Chondrocyte (in vitro differentiated cells): Measurements from ENCODE around the gene MAGEA1. TPM values are rescaled to one million over a fixed set of nuclear protein-coding genes. Genes with fewer than 3 reads are reported as not detected.
"Not testable (repeated sequence)": the region's sequence is repeated elsewhere in the genome, so short reads cannot be mapped to it uniquely, and the experiment has no call there.

Experiments used
- DNase-seq: peaks from one replicate; pipeline ENCODE4 v3.0.0; 2021; ENCODE audit warnings: mixed read lengths, low spot score
- H3K27ac Mint-ChIP-seq: one replicate; pipeline ENCODE4 v1.8.0; 2021; ENCODE audit warnings: mild to moderate bottlenecking, moderate library complexity, mixed read lengths; ENCODE audit not compliant: unreplicated experiment
- H3K27me3 Mint-ChIP-seq: 2 replicates; pipeline ENCODE4 v1.8.0; 2021; ENCODE audit warnings: low read depth, mixed read lengths
- H3K36me3 Mint-ChIP-seq: 2 replicates; pipeline ENCODE4 v1.8.0; 2021; ENCODE audit warnings: low read depth, mixed read lengths
- H3K4me1 Mint-ChIP-seq: 2 replicates; pipeline ENCODE4 v1.8.0; 2021; ENCODE audit warnings: low read depth, mild to moderate bottlenecking, mixed read lengths
- H3K4me3 Mint-ChIP-seq: one replicate; pipeline ENCODE4 v1.8.0; 2021; ENCODE audit warnings: mild to moderate bottlenecking, moderate library complexity, mixed read lengths; ENCODE audit not compliant: unreplicated experiment
- H3K9me3 Mint-ChIP-seq: 2 replicates; pipeline ENCODE4 v1.8.0; 2021; ENCODE audit warnings: low read depth, mixed read lengths
- CTCF ChIP-seq: fragments of 200-600 bp; sonication (generic); IDR thresholded peaks from 2 replicates; pipeline ENCODE4 v1.5.0; 2021; ENCODE audit warnings: antibody characterized with exemption, mild to moderate bottlenecking, moderate library complexity
- total RNA-seq: library from RNA; stranded (reverse); gene quantifications from 3 replicates; pipeline ENCODE4 v1.2.1, GENCODE V29; 2021

MAGEA1 gene
- total RNA-seq, 1 donor from 2014 or later, result not detected

- no peaks in the 10 kb centered on the region for H3K4me1 Mint-ChIP-seq
- TF ChIP-seq CTCF, result no peak
- H3K27ac Mint-ChIP-seq, result no peak overlapping the region
- peaks cover 1% of the 10 kb centered on the region for H3K36me3 Mint-ChIP-seq
- DNase-seq, result no peak
- no peak overlapping the region for H3K4me3 Mint-ChIP-seq
- peaks cover 10% of the 10 kb centered on the region for H3K9me3 Mint-ChIP-seq
- H3K27me3 Mint-ChIP-seq, result peaks cover 5% of the 10 kb centered on the region
These were observed 17.1 kb upstream of the MAGEA1 start for GRCh38 chrX:153161952-153162351.

DNA sequence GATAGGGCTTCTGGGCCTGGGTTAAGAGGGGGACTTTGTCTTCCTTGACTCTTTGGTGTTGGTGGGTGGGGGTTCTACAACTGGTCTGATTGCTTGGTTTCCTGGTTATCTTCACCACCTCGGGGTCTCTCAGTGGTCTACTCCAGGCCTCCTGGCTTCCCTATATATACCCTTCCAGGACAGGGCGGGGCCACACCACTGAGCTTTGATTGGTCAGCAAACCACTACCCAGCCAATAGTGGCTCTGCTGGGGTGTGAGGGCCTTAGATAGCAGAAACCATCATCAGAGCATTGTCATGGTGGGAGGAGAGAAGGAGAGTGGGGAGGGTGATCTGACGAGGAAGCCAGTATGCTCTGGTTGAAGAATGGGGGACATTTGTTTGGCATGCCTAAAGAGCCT, 14.4 kb upstream of the MAGEA1 start:
- Mint-ChIP-seq H3K36me3 (peaks cover 1% of the 10 kb centered on the region), H3K4me3 (no peak overlapping the region), H3K4me1 (no peaks in the 10 kb centered on the region), H3K27ac (no peak overlapping the region), H3K9me3 (peaks cover 16% of the 10 kb centered on the region), H3K27me3 (peaks cover 5% of the 10 kb centered on the region)
- no peak for DNase-seq
- no peak for TF ChIP-seq CTCF

DNA sequence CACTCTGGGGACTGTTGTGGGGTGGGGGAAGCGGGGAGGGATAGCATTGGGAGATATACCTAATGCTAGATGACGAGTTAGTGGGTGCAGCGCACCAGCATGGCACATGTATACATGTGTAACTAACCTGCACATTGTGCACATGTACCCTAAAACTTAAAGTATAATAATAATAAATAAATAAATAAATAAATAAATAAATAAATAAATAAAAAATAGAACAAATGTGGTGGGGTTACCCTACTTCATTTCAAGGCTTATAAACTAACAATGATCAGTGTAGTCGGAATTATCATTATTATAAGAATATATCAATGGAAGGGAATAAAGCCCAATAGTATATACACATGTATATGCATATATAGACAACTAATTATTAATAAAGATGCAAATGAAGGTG, 10.7 kb upstream of the MAGEA1 start:
- peaks cover 20% of the 10 kb centered on the region for H3K9me3 Mint-ChIP-seq
- H3K4me3 Mint-ChIP-seq, H3K27me3 Mint-ChIP-seq: not testable (repeated sequence)

GRCh38 chrX:153181822-153182221, 2.7 kb downstream of the MAGEA1 start:
- peaks cover 7% of the 10 kb centered on the region for H3K9me3 Mint-ChIP-seq
- no peaks in the 10 kb centered on the region for H3K27me3 Mint-ChIP-seq
- no peak for TF ChIP-seq CTCF
- H3K36me3 Mint-ChIP-seq, result no peaks in the 10 kb centered on the region
- H3K4me1 Mint-ChIP-seq, result no peaks in the 10 kb centered on the region
- H3K4me3 Mint-ChIP-seq, result no peak overlapping the region
- H3K27ac Mint-ChIP-seq, result no peak overlapping the region
- DNase-seq, result no peak

More for the DNA sequence above, 10.7 kb upstream of the MAGEA1 start:
- DNase-seq, H3K27ac Mint-ChIP-seq, H3K36me3 Mint-ChIP-seq, H3K4me1 Mint-ChIP-seq: not testable (repeated sequence)

DNA sequence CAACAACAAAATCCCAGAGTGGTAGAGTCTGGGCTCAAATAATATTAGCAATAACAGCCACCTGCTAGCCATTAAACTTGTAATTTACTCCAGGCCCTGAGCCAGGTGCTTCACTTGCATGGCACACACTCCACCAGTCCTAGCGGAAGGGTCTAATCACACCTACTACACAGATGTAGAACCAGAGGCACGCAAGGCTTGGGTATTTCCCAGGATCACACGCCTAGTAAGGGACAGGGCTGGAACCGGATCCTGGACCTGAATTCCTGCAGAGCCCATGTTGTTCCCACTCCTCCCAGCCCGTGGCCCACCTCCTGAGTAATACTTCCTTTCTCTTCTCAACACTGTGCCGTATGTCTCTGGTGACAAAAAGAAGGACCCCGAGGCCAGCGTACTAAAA, 5.7 kb downstream of the MAGEA1 start:
- H3K4me1 Mint-ChIP-seq, result no peaks in the 10 kb centered on the region
- H3K9me3 Mint-ChIP-seq, result peaks cover 14% of the 10 kb centered on the region
- no peak for TF ChIP-seq CTCF
- H3K27me3 Mint-ChIP-seq, result no peaks in the 10 kb centered on the region
- DNase-seq, result no peak
- H3K4me3 Mint-ChIP-seq, result no peak overlapping the region
- H3K36me3 Mint-ChIP-seq, result no peaks in the 10 kb centered on the region
- H3K27ac Mint-ChIP-seq, result no peak overlapping the region

DNA sequence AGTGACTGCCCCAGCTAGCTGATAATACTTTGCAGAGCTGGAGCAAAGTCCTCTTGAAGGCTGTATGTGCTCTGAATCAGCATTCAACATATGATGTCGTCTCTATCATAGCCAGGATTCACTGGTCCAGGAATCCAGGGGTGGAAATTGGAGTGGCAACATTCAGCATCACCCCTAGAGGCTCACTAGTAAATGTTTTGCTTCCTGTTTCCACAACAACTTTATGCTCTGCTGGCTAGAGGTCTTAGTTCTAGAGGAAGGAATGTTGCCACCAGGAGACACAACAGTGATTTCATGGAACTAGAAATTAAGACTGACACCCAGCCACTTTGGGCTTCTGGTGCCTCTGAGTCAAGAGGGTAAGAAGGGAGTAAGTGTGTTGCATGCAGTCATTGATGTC, 11.3 kb downstream of the MAGEA1 start:
- Mint-ChIP-seq H3K36me3 (no peaks in the 10 kb centered on the region), H3K9me3 (peaks cover 18% of the 10 kb centered on the region), H3K27me3 (peaks cover 3% of the 10 kb centered on the region), H3K4me3 (no peak overlapping the region), H3K4me1 (no peaks in the 10 kb centered on the region), H3K27ac (no peak overlapping the region)
- TF ChIP-seq CTCF, result no peak
- DNase-seq, result no peak
